ENCODE results near the gene CPT1B. TPM values are rescaled to one million over a fixed set of nuclear protein-coding genes. Genes with fewer than 3 reads are reported as not detected.
A peak's percentile ranks its signal among the peaks of the same experiment; 100 is the strongest.

CPT1B gene
- total and polyA plus RNA-seq, 2 of the 4 experiments (the other 2 are of a cell fraction) = 0.36 to 1.8 TPM

DNA sequence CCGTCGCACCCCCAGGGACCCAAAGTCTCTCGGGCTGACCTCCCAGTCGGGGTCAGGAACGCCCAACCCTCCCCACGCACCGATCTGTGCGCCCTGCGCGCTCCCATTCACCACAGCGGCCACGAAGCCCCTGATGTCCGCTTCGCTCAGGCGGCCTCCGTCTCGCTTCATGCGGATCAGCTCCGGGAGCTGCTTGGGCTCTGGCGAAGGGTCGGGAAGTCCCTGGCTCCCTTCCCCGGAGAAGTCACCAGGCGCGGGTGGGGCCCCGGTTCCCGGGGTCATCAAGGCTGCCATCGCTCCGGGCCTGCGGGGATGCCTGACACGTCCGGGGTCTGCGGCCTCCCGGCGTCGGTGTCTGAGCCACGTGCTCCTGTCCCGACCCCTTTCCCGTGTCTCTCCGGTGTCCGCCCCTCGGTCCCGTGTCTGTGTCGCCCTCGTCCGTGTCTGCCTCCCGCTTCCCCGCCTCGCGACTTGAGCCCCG is 48.8 kb downstream of the CPT1B start:
- H2BK15ac ChIP-seq (ENCODE audit: low read depth, low read length) = no peak overlapping the region
- TF ChIP-seq MAZ (IDR thresholded peaks at IDR 0.05; ENCODE audit: borderline replicate concordance, low read depth, low read length) (0 out of 2 replicates have a peak, but pooled peaks have one; percentile 4), RAD21 (IDR thresholded peaks at IDR 0.05; ENCODE audit: low read length) (no peak)
- H2BK20ac ChIP-seq (ENCODE audit: low read depth, low read length) = no peak overlapping the region
- dilution Hi-C loops (cut with HindIII; ENCODE audit: low sequenced_read_pairs, unreplicated experiment) = no loop called here
- no peak overlapping the region for H3K14ac ChIP-seq (replicated peaks; ENCODE audit: low read depth, low read length)
- ATAC-seq (ENCODE audit: low read depth) (no peak), DNase-seq (no peak)
- no peak overlapping the region for H3K18ac ChIP-seq (ENCODE audit: low read depth, low read length)
- H2AK9ac ChIP-seq (replicated peaks; ENCODE audit: low read depth, low read length, poor library complexity) = peak overlapping the region; percentile 96
- H3K4ac ChIP-seq (ENCODE audit: low read depth, low read length) = peak overlapping the region; percentile 51; the same call in 1 of the 2 replicates
- peaks cover under 1% of the 10 kb centered on the region; the same call in 1 of the 2 replicates for H3K36me3 ChIP-seq (ENCODE audit: control insufficient read depth, insufficient read depth, low read length)
- H4K91ac ChIP-seq (ENCODE audit: insufficient read depth, low read depth, low read length) = peak overlapping the region; percentile 50
- H3K4me1 ChIP-seq (ENCODE audit: control insufficient read depth, insufficient read depth, low read length) = peaks cover 22% of the 10 kb centered on the region
- in situ Hi-C loops (cut with MboI; ENCODE audit: low sequenced_read_pairs) = loop anchor here (5.0 kb wide), 1 partner anchor 48 kb away; the partner anchor contains the start of gene CPT1B
- no peak overlapping the region; the same call in 1 of the 2 replicates for H3K27ac ChIP-seq (ENCODE audit: insufficient read depth, low read length)
- H2AFZ ChIP-seq (replicated peaks; ENCODE audit: low read length, poor library complexity) = peak overlapping the region; percentile 89
- H3K79me1 ChIP-seq (ENCODE audit: low read depth in 1 of 2, low read length in 2 of 2) = peaks cover 7 to 26% of the 10 kb centered on the region in 2 experiments; a peak in 3 of 4 replicates
- no peak overlapping the region for H2BK5ac ChIP-seq (ENCODE audit: low read depth, low read length, poor library complexity, severe bottlenecking)
- no peaks in the 10 kb centered on the region for H3K9me3 ChIP-seq (ENCODE audit: control insufficient read depth, insufficient read depth, low read length)
- ChIA-PET POLR2A (ENCODE audit: unreplicated experiment) (interaction anchor here (0.6 kb wide), 1 partner anchor 13 kb away, joined by 3 read pairs; no protein-coding TSS in a partner anchor), CTCF (no interaction called here)
- no peak overlapping the region for H3K9ac ChIP-seq (ENCODE audit: low read depth, low read length)
- H3K23ac ChIP-seq (ENCODE audit: low read depth, low read length) = peak overlapping the region; percentile 72; the same call in 1 of the 2 replicates
- H3K56ac ChIP-seq (ENCODE audit: extremely low read depth, insufficient read depth, low read length) = no peak overlapping the region
- H3K27me3 ChIP-seq (ENCODE audit: control insufficient read depth, insufficient read depth, low read length) = peaks cover 5% of the 10 kb centered on the region; the same call in 1 of the 2 replicates
- no peak overlapping the region; the same call in 1 of the 2 replicates for H2BK120ac ChIP-seq (ENCODE audit: low read depth, low read length)
- H4K5ac ChIP-seq (ENCODE audit: low read depth, low read length) = peak overlapping the region; percentile 49
- H2AK5ac ChIP-seq (ENCODE audit: low read depth, low read length) = peak overlapping the region; percentile 14; the same call in 1 of the 2 replicates
- peak overlapping the region; percentile 47 to 72; a peak in 2 of 4 replicates for H4K8ac ChIP-seq (ENCODE audit: low read depth in 2 of 2, low read length in 2 of 2)
- H3K4me3 ChIP-seq (ENCODE audit: insufficient read depth, low read depth, low read length) = peak overlapping the region; percentile 21
- H3K4me2 ChIP-seq (ENCODE audit: low read depth, low read length) = 0 out of 2 replicates have a peak overlapping the region, but pooled peaks have one; percentile 12
- 13% methylated on average over 38 of the region's 50 CpGs; no CpG with 5 or more reads in 1 of the 2 experiments for WGBS, 2 experiments (ENCODE audit: extremely low coverage in 2 of 2, insufficient read length in 1 of 2)
- H3K9me1 ChIP-seq (ENCODE audit: insufficient read depth, low read length) = peaks cover 14% of the 10 kb centered on the region
- H4K20me1 ChIP-seq (ENCODE audit: insufficient read depth, low read length) = peaks cover 4% of the 10 kb centered on the region
- no TSS peak for BruUV-seq (replicated peaks)
- intact Hi-C loops (cut with micrococcal nuclease) = loop anchor here (5.0 kb wide), 1 partner anchor 53 kb away; the partner anchor contains the start of gene CHKB

All from IMR-90 (cell line).